Pancreas (tissue), 10 donors: Measurements from ENCODE around the gene NTHL1. TPM values are rescaled to one million over a fixed set of nuclear protein-coding genes. Genes with fewer than 3 reads are reported as not detected.

Experiments
- ATAC-seq, 4 donors: fragments of 200-7000 bp; cut with Tn5 transposase; one replicate each; pipeline versions ENCODE4 v1.8.0 to v1.9.1; 2020; ENCODE audit warnings: mild to moderate bottlenecking in 4 of 4, moderate library complexity in 4 of 4
- DNase-seq, 6 donors: peaks; one replicate each; pipeline ENCODE4 v3.0.0-alpha.2; 2020
- FAIRE-seq: peaks from 2 replicates; lab custom pipeline; 2012; peaks lifted over from hg19 to GRCh38; lab: Jason Lieb, UNC
- H3K27ac ChIP-seq, 4 donors: fragments of 200-600 bp; sonication (generic); 1 replicate in 3 of 4; 2 replicates in 1 of 4; pipeline versions ENCODE4 v1.5.0 to v1.8.0; 2020
- H3K27me3 ChIP-seq, 4 donors: fragments of 200-600 bp; one replicate each; pipeline ENCODE4 v1.8.0; 2021
- H3K36me3 ChIP-seq, 3 donors: fragments of 200-600 bp; sonication (generic) in 1 of 3; one replicate each; pipeline versions ENCODE4 v1.5.0 to v1.8.0; 2020 to 2021
- H3K4me1 ChIP-seq, 3 donors: fragments of 200-600 bp; one replicate each; pipeline ENCODE4 v1.8.0; 2021
- H3K4me3 ChIP-seq, 4 donors: fragments of 200-600 bp; sonication (generic) in 2 of 4; one replicate each; pipeline versions ENCODE4 v1.5.0 to v1.8.0; 2020 to 2021
- H3K9me3 ChIP-seq, 4 donors: fragments of 200-600 bp; one replicate each; pipeline ENCODE4 v1.8.0; 2021
- CTCF ChIP-seq, 4 donors: fragments of 200-600 bp; sonication (generic) in 3 of 4; IDR thresholded peaks; one replicate each; pipeline versions ENCODE4 v1.5.0 to v1.8.0; 2021; ENCODE audit warnings: antibody characterized with exemption in 4 of 4
- WGBS, 2 donors: extraction: QIAGEN DNeasy Blood & Tissue Kit; methylation state at CpG; one replicate each; pipeline ENCODE4 v1.1.7; 2013; 5-methylcytosine and 5-hydroxymethylcytosine counted together
- intact Hi-C, 3 donors: fragments of 100-400 bp; cut with DNase I; formaldehyde crosslinking; loops; one replicate each; pipeline versions ENCODE4 v1.11.1 to v1.14.2; 2022
- polyA plus RNA-seq, 2 donors: library from polyadenylated mRNA; stranded (reverse); fragments of 200-250 nt; gene quantifications; one replicate each; pipeline ENCODE4 v1.2.3, GENCODE V29; 2013
- total RNA-seq, 6 donors: library from RNA; stranded (reverse); fragmentation: NEBNext Ultra II Directional in 4 of 6; extraction: Animal tissue kit (Norgen Biotek cat#: 25700) in 4 of 6; gene quantifications; one replicate each; pipeline versions ENCODE4 v1.2.1 to v1.2.4, GENCODE V29; 2021 to 2023
- donor health status: healthy with polysubstance abuse.
- donor health status: DM: no; HTN: no; CAD: no; lungs with moderate emphysema.
- donor health status: DM: no; HTN: no; CAD: no.
- donor health status: control.
- donor health status: control.
- donor health status: Bipolar disorder and iron deficiency.
- donor health status: DM: yes; HTN: yes; CAD: no.
- donor health status: DM: no; HTN: no; CAD: no.
- donor health status: DM: no; HTN: no; CAD: no.
- donor health status: DM: yes; HTN: yes; CAD: no.

Gene NTHL1
- total and polyA plus RNA-seq, 8 donors = 5.2 to 22.8 (median 8.9) TPM

GRCh38 chr16:2025878-2026460 lies 21.7 kb downstream of the NTHL1 start:
- ATAC-seq (no peak), DNase-seq (peak in 1 of 6 donors; percentile 67), FAIRE-seq (no peak)
- intact Hi-C loops = loop anchor here in 1 of 3 donors (5.0 kb wide), 1 partner anchor 116 kb away; no protein-coding TSS in a partner anchor
- 70 to 76% methylated on average over 15 to 16 of the region's 16 CpGs for WGBS, 2 donors
- no peaks in the 10 kb centered on the region for H3K9me3 ChIP-seq
- no peaks in the 10 kb centered on the region for H3K36me3 ChIP-seq
- no peaks in the 10 kb centered on the region for H3K27me3 ChIP-seq
- H3K27ac ChIP-seq = no peak overlapping the region
- H3K4me3 ChIP-seq = peak overlapping the region in 2 of 4 donors; percentile 64 to 66
- TF ChIP-seq CTCF (IDR thresholded peaks at IDR 0.05) = no peak
- no peaks in the 10 kb centered on the region for H3K4me1 ChIP-seq

- Histone ChIP-seq H3K4me3 (no peak overlapping the region), H3K4me1 (peaks cover 0 to 4% (median 2%) of the 10 kb centered on the region in 3 donors), H3K9me3 (no peaks in the 10 kb centered on the region), H3K27me3 (peaks cover 0 to 3% (median 0%) of the 10 kb centered on the region in 4 donors), H3K36me3 (no peaks in the 10 kb centered on the region), H3K27ac (no peak overlapping the region)
- no peak for ATAC-seq
- FAIRE-seq = no peak
- peak in 2 of 6 donors; percentile 59 to 73 for DNase-seq
- no peak for TF ChIP-seq CTCF (IDR thresholded peaks at IDR 0.05)
- intact Hi-C loops = loop anchor here in 1 of 3 donors (5.0 kb wide), 1 partner anchor 117 kb away; no protein-coding TSS in a partner anchor
- WGBS, 2 donors = 91 to 93% methylated on average over 14 of the region's 14 CpGs
These were observed 22.4 kb downstream of the NTHL1 start for GRCh38 chr16:2025251-2025650.

GRCh38 chr16:2024032-2024420 lies 23.6 kb downstream of the NTHL1 start:
- FAIRE-seq (no peak), DNase-seq (no peak), ATAC-seq (no peak)
- Histone ChIP-seq H3K4me1 (peaks cover 0 to 10% (median 4%) of the 10 kb centered on the region in 3 donors), H3K9me3 (no peaks in the 10 kb centered on the region), H3K36me3 (no peaks in the 10 kb centered on the region), H3K27ac (no peak overlapping the region), H3K27me3 (peaks cover 0 to 7% (median 0%) of the 10 kb centered on the region in 4 donors), H3K4me3 (no peak overlapping the region)
- intact Hi-C loops = loop anchor here in 1 of 3 donors (5.0 kb wide), 1 partner anchor 118 kb away; no protein-coding TSS in a partner anchor
- 75 to 79% methylated on average over 12 of the region's 12 CpGs for WGBS, 2 donors
- TF ChIP-seq CTCF (IDR thresholded peaks at IDR 0.05) = no peak

GRCh38 chr16:2023092-2024031 lies 24.3 kb downstream of the NTHL1 start:
- Histone ChIP-seq H3K27me3 (peaks cover 0 to 7% (median 0%) of the 10 kb centered on the region in 4 donors), H3K36me3 (no peaks in the 10 kb centered on the region), H3K9me3 (no peaks in the 10 kb centered on the region), H3K27ac (peak overlapping the region in 2 of 4 donors; percentile 13 to 44), H3K4me1 (peaks cover 0 to 10% (median 4%) of the 10 kb centered on the region in 3 donors), H3K4me3 (peak overlapping the region in 2 of 4 donors; percentile 34 to 36)
- peak; percentile 93 to 95 (median 94) for TF ChIP-seq CTCF (IDR thresholded peaks at IDR 0.05)
- peak; percentile 86 to 99 (median 97) for DNase-seq
- WGBS, 2 donors = 15% methylated on average over 51 to 53 of the region's 53 CpGs
- peak; percentile 87 to 96 (median 92) for ATAC-seq
- intact Hi-C loops = loop anchor here in 1 of 3 donors (5.0 kb wide), 1 partner anchor 119 kb away; no protein-coding TSS in a partner anchor
- FAIRE-seq = no peak
